IPS DF 4.7 (cell line): Measurements from ENCODE around the gene AMOTL1.
A peak's percentile ranks its signal among the peaks of the same experiment; 100 is the strongest.
"Not testable (repeated sequence)": the region's sequence is repeated elsewhere in the genome, so short reads cannot be mapped to it uniquely, and the experiment has no call there.

Source experiments
- DNase-seq: peaks from one replicate; pipeline ENCODE4 v3.0.0-alpha.2; 2013; ENCODE audit warnings: low spot score; ENCODE audit errors: extremely low read depth

Gene AMOTL1

GRCh38 chr11:94873916-94874540, 105.9 kb downstream of the AMOTL1 start:
- no peak for DNase-seq

GRCh38 chr11:94876222-94876621, 108.1 kb downstream of the AMOTL1 start:
- no peak for DNase-seq

- DNase-seq = no peak
These were observed 108.7 kb downstream of the AMOTL1 start for GRCh38 chr11:94876645-94877442.

- no peak for DNase-seq
These were observed 109.5 kb downstream of the AMOTL1 start for GRCh38 chr11:94877443-94878200.

- no peak for DNase-seq
These were observed 110.8 kb downstream of the AMOTL1 start for GRCh38 chr11:94879006-94879405.

- no peak for DNase-seq
These were observed 112.1 kb downstream of the AMOTL1 start for GRCh38 chr11:94880216-94880615.

GRCh38 chr11:94882931-94883330, 114.8 kb downstream of the AMOTL1 start:
- DNase-seq = no peak

- DNase-seq = no peak
These were observed 115.7 kb downstream of the AMOTL1 start for GRCh38 chr11:94883878-94884277.

DNA sequence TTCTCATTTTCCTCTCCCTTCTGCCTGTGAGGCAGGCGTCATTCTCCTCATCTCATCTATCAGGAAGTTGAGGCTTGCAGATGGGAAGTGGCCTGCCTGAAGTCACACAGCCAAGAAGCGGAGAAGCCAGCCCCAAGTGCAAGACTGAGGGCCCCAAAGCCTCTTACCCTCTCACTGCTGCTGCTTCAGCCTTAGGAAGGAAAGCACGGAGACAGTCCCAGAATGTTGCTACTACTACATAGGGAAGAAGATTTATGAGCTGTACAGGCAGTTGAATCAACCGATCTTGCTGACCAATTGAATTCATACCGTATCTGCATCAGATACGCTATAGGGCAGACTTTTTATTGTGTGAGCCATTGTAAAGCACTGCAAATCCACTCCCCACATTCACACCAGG, 116.2 kb downstream of the AMOTL1 start:
- no peak for DNase-seq

DNA sequence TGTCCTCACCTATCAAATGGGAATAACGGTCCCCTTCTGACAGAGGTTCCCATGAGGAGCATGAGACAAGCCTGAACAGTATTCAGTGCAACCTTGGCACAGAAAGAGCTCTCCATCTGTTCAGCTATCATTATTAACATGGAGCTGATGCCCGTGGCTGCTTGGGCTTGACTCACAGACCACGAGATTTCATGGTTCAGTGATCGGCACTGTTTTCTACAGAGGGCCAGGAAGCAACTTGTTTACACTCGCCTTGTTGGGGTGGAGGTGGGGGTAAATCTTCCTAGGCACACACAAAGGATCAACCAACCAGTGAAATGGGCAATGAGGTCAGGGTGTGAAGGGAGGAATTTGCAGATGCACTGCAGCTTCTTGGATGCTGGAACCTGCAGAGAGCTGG, 117.0 kb downstream of the AMOTL1 start:
- no peak for DNase-seq

DNA sequence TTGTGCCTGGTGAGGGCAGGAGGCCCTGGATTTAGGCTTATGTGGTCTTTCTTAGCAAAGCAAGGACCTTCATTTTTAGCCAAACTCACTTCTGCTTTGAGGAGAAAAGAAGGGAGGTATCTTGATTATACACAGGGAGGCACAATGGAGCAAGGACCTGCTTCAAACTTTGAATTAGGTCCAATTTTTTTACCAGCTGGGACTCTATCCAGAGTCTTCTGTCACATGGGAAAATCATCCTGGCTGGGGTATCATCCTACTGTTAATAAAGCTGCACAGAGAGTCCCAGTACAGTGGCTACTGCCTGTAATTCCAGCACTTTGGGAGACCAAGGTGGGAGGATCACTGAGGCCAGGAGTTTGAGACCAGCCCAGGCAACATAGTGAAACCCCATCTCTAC, 117.4 kb downstream of the AMOTL1 start:
- no peak for DNase-seq

GRCh38 chr11:94888204-94888603, 120.0 kb downstream of the AMOTL1 start:
- no peak for DNase-seq

DNA sequence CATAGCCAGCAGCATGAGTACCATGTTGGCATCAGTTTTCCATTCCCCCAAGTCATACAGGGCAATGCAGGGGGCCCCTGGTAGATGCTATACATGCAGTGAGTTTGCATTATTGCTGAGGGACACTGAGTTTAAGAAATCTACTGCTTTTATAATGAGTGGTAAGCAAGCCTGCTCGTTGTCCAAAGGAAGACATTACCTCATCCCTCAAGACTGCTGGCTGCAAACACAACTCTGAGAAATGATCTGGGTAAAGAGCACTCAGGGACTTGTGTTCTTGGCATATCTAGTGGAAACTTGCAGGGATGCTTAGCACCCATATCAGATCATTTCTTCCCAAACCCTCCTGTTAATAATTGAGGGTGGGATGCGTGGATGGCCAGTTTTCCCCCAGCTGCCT, 127.3 kb downstream of the AMOTL1 start:
- DNase-seq = no peak

- no peak for DNase-seq
These were observed 127.8 kb downstream of the AMOTL1 start for GRCh38 chr11:94895971-94896370.

- peak; percentile 28 for DNase-seq
These were observed 129.2 kb downstream of the AMOTL1 start for GRCh38 chr11:94897330-94897768.

DNA sequence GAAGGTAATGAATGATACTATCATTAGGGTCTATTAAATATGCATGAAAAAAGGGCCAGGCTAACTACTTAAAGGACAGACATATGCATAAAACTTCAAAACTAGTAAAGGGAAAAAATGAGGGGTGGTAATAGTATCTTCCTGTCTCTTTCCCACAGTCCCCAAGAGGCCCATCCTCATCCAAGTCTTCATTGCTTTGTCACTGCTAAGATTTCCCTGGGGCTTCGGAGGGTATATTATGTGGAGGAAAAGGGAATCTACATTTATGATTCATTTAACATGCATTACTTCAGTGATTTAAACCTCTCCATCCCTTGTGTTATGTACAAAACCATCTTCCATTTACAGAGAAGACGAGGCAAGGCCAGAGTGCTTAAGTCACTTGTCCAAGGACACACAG, 139.1 kb downstream of the AMOTL1 start:
- DNase-seq = no peak

- DNase-seq = no peak
These were observed 141.2 kb downstream of the AMOTL1 start for GRCh38 chr11:94909371-94909820.

- DNase-seq = no peak
These were observed 142.1 kb downstream of the AMOTL1 start for GRCh38 chr11:94910270-94910669.

DNA sequence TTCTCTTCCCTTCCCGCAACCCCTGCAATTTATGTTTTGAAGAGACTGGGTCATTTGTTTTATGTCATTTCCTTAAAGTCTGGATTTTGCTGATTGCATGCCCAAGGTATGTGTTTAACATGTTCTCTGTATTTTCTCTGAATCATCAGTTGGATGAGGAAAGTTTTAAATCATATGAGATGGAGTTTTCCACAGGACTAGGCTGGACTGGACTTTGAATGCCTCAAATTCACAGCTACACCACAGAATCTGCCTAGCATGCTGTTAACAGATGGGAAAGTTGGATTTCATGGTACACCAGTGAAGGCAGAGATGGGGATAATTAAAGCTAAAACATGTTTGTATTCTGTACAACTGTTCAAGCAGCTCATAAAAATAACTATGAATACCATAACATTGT, 142.6 kb downstream of the AMOTL1 start:
- DNase-seq = no peak

DNA sequence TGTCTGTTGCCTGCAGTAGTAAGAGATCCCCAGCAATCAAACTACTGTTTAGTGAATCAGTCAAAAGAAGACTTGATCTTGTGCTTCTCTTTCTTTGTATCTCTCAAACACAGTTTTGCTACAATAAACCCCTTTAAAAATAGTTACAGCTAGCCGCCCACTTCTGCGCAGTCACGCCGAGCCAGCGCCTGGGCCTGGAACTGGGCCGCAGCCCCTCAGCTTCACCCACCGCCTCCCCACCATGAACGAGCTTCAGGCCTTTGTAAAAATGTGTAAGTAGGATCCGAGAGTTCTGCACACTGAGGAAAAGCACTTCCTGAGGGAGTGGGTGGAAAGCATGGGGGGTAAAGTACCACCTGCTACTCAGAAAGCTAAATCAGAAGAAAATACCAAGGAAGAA, 144.7 kb downstream of the AMOTL1 start:
- DNase-seq = no peak

DNA sequence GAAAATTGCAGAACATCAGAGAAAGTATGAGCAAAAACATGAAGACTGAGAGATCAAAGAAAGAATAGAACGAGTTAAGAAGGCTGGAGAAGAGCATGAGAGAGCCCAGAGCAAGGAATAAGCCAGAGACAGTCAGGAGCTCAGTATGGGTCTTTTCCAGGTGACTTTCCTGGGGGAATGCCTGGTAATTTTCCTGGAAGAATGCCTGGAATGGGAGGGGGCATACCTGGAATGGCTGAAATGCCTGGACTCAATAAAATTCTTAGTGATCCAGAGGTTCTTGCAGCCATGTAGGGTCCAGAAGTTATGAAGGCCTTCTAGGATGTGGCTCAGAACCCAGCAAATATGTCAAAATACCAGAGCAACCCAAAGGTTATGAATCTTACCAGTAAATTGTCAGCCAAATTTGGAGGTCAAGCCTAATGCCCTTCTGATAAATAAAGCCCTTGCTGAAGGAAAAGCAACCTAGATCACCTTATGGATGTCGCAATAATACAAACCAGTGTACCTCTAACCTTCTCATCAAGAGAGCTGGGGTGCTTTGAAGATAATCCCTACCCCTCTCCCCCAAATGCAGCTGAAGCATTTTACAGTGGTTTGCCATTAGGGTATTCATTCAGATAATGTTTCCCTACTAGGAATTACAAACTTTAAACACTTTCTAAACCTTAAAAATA, 145.7 kb downstream of the AMOTL1 start:
- DNase-seq = not testable (repeated sequence)

GRCh38 chr11:94920311-94920710, 152.2 kb downstream of the AMOTL1 start:
- no peak for DNase-seq
